Liver (tissue), 9 donors: ENCODE measurements around the gene ZGPAT. TPM values are rescaled to one million over a fixed set of nuclear protein-coding genes. Genes with fewer than 3 reads are reported as not detected.

Experiments used
- DNase-seq: peaks from one replicate; pipeline ENCODE4 v3.0.0-alpha.2; 2017; ENCODE audit warnings: low spot score
- H3K27ac ChIP-seq, 2 donors: one replicate each; pipeline ENCODE4 v1.7.0; 2013; ENCODE audit warnings: inconsistent platforms in 2 of 2, low read length in 2 of 2, control low read depth in 1 of 2, low read depth in 1 of 2, mild to moderate bottlenecking in 1 of 2
- H3K27me3 ChIP-seq, 4 donors: one replicate each; pipeline versions ENCODE4 v1.6.1 to v1.7.0; 2013; ENCODE audit warnings: low read length in 3 of 4, inconsistent platforms in 1 of 4, mild to moderate bottlenecking in 1 of 4, moderate library complexity in 1 of 4; ENCODE audit not compliant: control insufficient read depth in 4 of 4, insufficient read depth in 4 of 4
- H3K36me3 ChIP-seq, 4 donors: one replicate each; pipeline versions ENCODE4 v1.6.1 to v1.7.0; 2013; ENCODE audit warnings: low read length in 3 of 4, mild to moderate bottlenecking in 3 of 4, low read depth in 1 of 4, moderate library complexity in 1 of 4; ENCODE audit not compliant: control insufficient read depth in 4 of 4, insufficient read depth in 3 of 4
- H3K4me1 ChIP-seq, 4 donors: one replicate each; pipeline versions ENCODE4 v1.6.1 to v1.7.0; 2013; ENCODE audit warnings: low read length in 3 of 4, mild to moderate bottlenecking in 3 of 4, moderate library complexity in 1 of 4; ENCODE audit not compliant: control insufficient read depth in 4 of 4, insufficient read depth in 4 of 4
- H3K4me3 ChIP-seq, 3 donors: one replicate each; pipeline versions ENCODE4 v1.6.1 to v1.7.0; 2013; ENCODE audit warnings: low read length in 3 of 3, control low read depth in 1 of 3, low read depth in 1 of 3, mild to moderate bottlenecking in 1 of 3
- H3K9ac ChIP-seq, 2 donors: one replicate each; pipeline ENCODE4 v1.7.0; 2013; ENCODE audit warnings: low read length in 2 of 2, mild to moderate bottlenecking in 2 of 2, moderate library complexity in 2 of 2, control low read depth in 1 of 2, low read depth in 1 of 2
- H3K9me3 ChIP-seq, 4 donors: one replicate each; pipeline versions ENCODE4 v1.6.1 to v1.7.0; 2013; ENCODE audit warnings: low read length in 3 of 4; ENCODE audit not compliant: control insufficient read depth in 4 of 4
- ATF3 ChIP-seq: IDR thresholded peaks from 2 replicates; pipeline ENCODE4 v1.6.1; 2016; ENCODE audit warnings: antibody characterized with exemption
- EGR1 ChIP-seq, 2 donors: IDR thresholded peaks; 2 replicates each; pipeline ENCODE4 v1.6.1; 2016 to 2018; ENCODE audit warnings: antibody characterized with exemption in 2 of 2, low read depth in 2 of 2
- FOXA1 ChIP-seq: IDR thresholded peaks from 2 replicates; pipeline ENCODE4 v1.6.1; 2016; ENCODE audit warnings: antibody characterized with exemption
- FOXA2 ChIP-seq: IDR thresholded peaks from 2 replicates; pipeline ENCODE4 v1.6.1; 2016; ENCODE audit warnings: antibody characterized with exemption
- GABPA ChIP-seq, 2 donors: IDR thresholded peaks in 1 of 2; conservative IDR thresholded peaks in 1 of 2; 2 replicates each; pipeline ENCODE4 v1.6.1; 2016; ENCODE audit warnings: antibody characterized with exemption in 2 of 2, mild to moderate bottlenecking in 1 of 2, moderate library complexity in 1 of 2
- HNF4A ChIP-seq, 2 donors: conservative IDR thresholded peaks; 2 replicates each; pipeline ENCODE4 v1.6.1; 2016; ENCODE audit warnings: antibody characterized with exemption in 2 of 2, mild to moderate bottlenecking in 2 of 2
- HNF4G ChIP-seq: IDR thresholded peaks from 2 replicates; pipeline ENCODE4 v1.6.1; 2016; ENCODE audit warnings: antibody characterized with exemption
- JUND ChIP-seq, 2 donors: IDR thresholded peaks; 2 replicates each; pipeline ENCODE4 v1.6.1; 2016; ENCODE audit warnings: antibody characterized with exemption in 2 of 2
- NR2F2 ChIP-seq: IDR thresholded peaks from 2 replicates; pipeline ENCODE4 v1.6.1; 2016; ENCODE audit warnings: antibody characterized with exemption
- RAD21 ChIP-seq, 2 donors: IDR thresholded peaks; 2 replicates each; pipeline ENCODE4 v1.6.1; 2016; ENCODE audit warnings: antibody characterized with exemption in 2 of 2, mild to moderate bottlenecking in 2 of 2
- REST ChIP-seq: IDR thresholded peaks from 2 replicates; pipeline ENCODE4 v1.6.1; 2016; ENCODE audit warnings: antibody characterized with exemption, mild to moderate bottlenecking
- RXRA ChIP-seq, 2 donors: IDR thresholded peaks; 2 replicates each; pipeline ENCODE4 v1.6.1; 2017 to 2018; ENCODE audit warnings: antibody characterized with exemption in 2 of 2, mild to moderate bottlenecking in 1 of 2
- TAF1 ChIP-seq: conservative IDR thresholded peaks from 2 replicates; pipeline ENCODE4 v1.6.1; 2016; ENCODE audit warnings: antibody characterized with exemption, mild to moderate bottlenecking
- YY1 ChIP-seq: IDR thresholded peaks from 2 replicates; pipeline ENCODE4 v1.6.1; 2016; ENCODE audit warnings: antibody characterized with exemption, mild to moderate bottlenecking
- ZBTB33 ChIP-seq: IDR thresholded peaks from 2 replicates; pipeline ENCODE4 v1.6.1; 2016; ENCODE audit warnings: antibody characterized with exemption
- WGBS: extraction: QIAGEN DNeasy Blood & Tissue Kit; methylation state at CpG from one replicate; pipeline ENCODE4 v1.1.7; 2013; 5-methylcytosine and 5-hydroxymethylcytosine counted together
- polyA plus RNA-seq, 2 donors: library from polyadenylated mRNA; stranded (reverse) in 1 of 2; unstranded in 1 of 2; fragments of 200-250 nt in 1 of 2; fragments of >200 nt in 1 of 2; fragmentation: Nextera tagmentation in 1 of 2; extraction: Ambion mirVana in 1 of 2; gene quantifications; one replicate each; pipeline versions ENCODE4 v1.2.1 to v1.2.3, GENCODE V29; 2013 to 2015
- total RNA-seq, 2 donors: library from RNA; depleted of rRNA; stranded (reverse); fragments of >200 nt; gene quantifications; one replicate each; pipeline ENCODE4 v1.2.3, GENCODE V29; 2014
- donor health status: healthy.
- donor health status: healthy.
- donor health status: healthy.
- donor health status: healthy.
- donor health status: healthy.

The ZGPAT gene
- total and polyA plus RNA-seq, 4 donors, result 10.3 to 90.5 (median 20.5) TPM

- Histone ChIP-seq H3K27ac (no peak overlapping the region), H3K9me3 (no peaks in the 10 kb centered on the region), H3K4me3 (no peak overlapping the region), H3K4me1 (peaks cover 7 to 22% (median 13%) of the 10 kb centered on the region in 4 donors), H3K27me3 (no peaks in the 10 kb centered on the region), H3K36me3 (peaks cover 0 to 3% (median 1%) of the 10 kb centered on the region in 4 donors), H3K9ac (no peak overlapping the region)
- TF ChIP-seq GABPA (IDR thresholded peaks at IDR 0.05 in 1 of 2, conservative IDR thresholded peaks at IDR 0.05 in 1 of 2) (no peak), HNF4G (no peak), ATF3 (no peak), ZBTB33 (no peak), FOXA1 (no peak), YY1 (no peak), JUND (IDR thresholded peaks at IDR 0.05) (no peak), RXRA (IDR thresholded peaks at IDR 0.05) (no peak)
- DNase-seq, result peak; percentile 62
- 41% methylated on average over 6 of the region's 6 CpGs for WGBS
Measured at GRCh38 chr20:63696306-63696627, 11.6 kb upstream of the ZGPAT start.

GRCh38 chr20:63696628-63697356 is 11.0 kb upstream of the ZGPAT start, which contains the start of gene TNFRSF6B:
TNFRSF6B (plus strand) TSS chr20:63696652; CDS start chr20:63696768, 116 bp downstream.
- peaks cover 0 to 3% (median under 1%) of the 10 kb centered on the region in 4 donors for H3K36me3 ChIP-seq
- no peaks in the 10 kb centered on the region for H3K9me3 ChIP-seq
- no peak within 1 kb of the TSS for H3K4me3 ChIP-seq
- TF ChIP-seq EGR1 (IDR thresholded peaks at IDR 0.05; ENCODE audit: low read depth in 2 of 2) (no peak), HNF4A (conservative IDR thresholded peaks at IDR 0.05) (peak in 1 of 2 donors; percentile 10)
- peaks cover 7 to 22% (median 13%) of the 10 kb centered on the region in 4 donors for H3K4me1 ChIP-seq
- H3K27ac ChIP-seq, result no peak within 1 kb of the TSS
- DNase-seq, result no peak
- 39% methylated on average over 52 of the region's 52 CpGs for WGBS
- H3K27me3 ChIP-seq, result no peaks in the 10 kb centered on the region
- H3K9ac ChIP-seq, result no peak within 1 kb of the TSS

GRCh38 chr20:63697357-63697867 is 10.4 kb upstream of the ZGPAT start:
- no peaks in the 10 kb centered on the region for H3K9me3 ChIP-seq
- DNase-seq, result no peak
- peaks cover 0 to 3% (median 0%) of the 10 kb centered on the region in 4 donors for H3K36me3 ChIP-seq
- H3K27ac ChIP-seq, result no peak overlapping the region
- no peak overlapping the region for H3K9ac ChIP-seq
- H3K4me1 ChIP-seq, result peaks cover 7 to 22% (median 13%) of the 10 kb centered on the region in 4 donors
- TF ChIP-seq TAF1 (no peak), ATF3 (no peak), YY1 (no peak), FOXA2 (no peak), GABPA (IDR thresholded peaks at IDR 0.05 in 1 of 2, conservative IDR thresholded peaks at IDR 0.05 in 1 of 2) (no peak), NR2F2 (no peak), RAD21 (IDR thresholded peaks at IDR 0.05) (no peak), FOXA1 (no peak), REST (no peak)
- H3K4me3 ChIP-seq, result no peak overlapping the region
- WGBS, result 62% methylated on average over 7 of the region's 7 CpGs
- H3K27me3 ChIP-seq, result no peaks in the 10 kb centered on the region
